OCI-LY1 (cell line): ENCODE results near the gene LMO1.

ENCODE experiments used
- H2AFZ ChIP-seq: fragments of 200-600 bp; sonication (generic), shearing (Covaris generic); 2 replicates; pipeline ENCODE4 v1.6.0; 2014; ENCODE audit warnings: antibody characterized with exemption, mild to moderate bottlenecking, low read length
- H3F3A ChIP-seq: fragments of 200-600 bp; sonication (generic), shearing (Covaris generic); 2 replicates; pipeline ENCODE4 v1.6.0; 2014; ENCODE audit warnings: mild to moderate bottlenecking, antibody characterized with exemption, low read length, moderate library complexity; ENCODE audit not compliant: insufficient read depth
- H3K27ac ChIP-seq: fragments of 200-600 bp; sonication (generic); 2 replicates; pipeline ENCODE4 v1.5.1; 2014; ENCODE audit warnings: low read length, mixed run types, mild to moderate bottlenecking, low read depth; ENCODE audit not compliant: poor library complexity, severe bottlenecking
- H3K27me3 ChIP-seq: fragments of 200-600 bp; sonication (generic); 2 replicates; pipeline ENCODE4 v1.6.0; 2014; ENCODE audit warnings: antibody characterized with exemption, mild to moderate bottlenecking, low read length, moderate library complexity; ENCODE audit not compliant: insufficient read depth
- H3K36me3 ChIP-seq: fragments of 200-600 bp; sonication (generic); 2 replicates; pipeline ENCODE4 v1.6.1; 2014; ENCODE audit warnings: mild to moderate bottlenecking, antibody characterized with exemption, low read length, moderate library complexity, mixed read lengths; ENCODE audit not compliant: insufficient read depth
- H3K4me1 ChIP-seq: fragments of 200-600 bp; sonication (generic); 2 replicates; pipeline ENCODE4 v1.5.1; 2014; ENCODE audit warnings: mild to moderate bottlenecking, low read length, moderate library complexity; ENCODE audit not compliant: insufficient read depth, severe bottlenecking
- H3K4me2 ChIP-seq: fragments of 200-600 bp; sonication (generic), shearing (Covaris generic); 2 replicates; pipeline ENCODE4 v1.6.1; 2014; ENCODE audit warnings: low read length
- H3K4me3 ChIP-seq: fragments of 200-600 bp; sonication (generic); 2 replicates; pipeline ENCODE4 v1.5.1; 2014; ENCODE audit warnings: low read length, low read depth, mild to moderate bottlenecking, mixed read lengths; ENCODE audit not compliant: poor library complexity, severe bottlenecking
- H3K79me2 ChIP-seq: fragments of 200-600 bp; shearing (Covaris generic); 2 replicates; pipeline ENCODE4 v1.6.1; 2016; ENCODE audit warnings: mixed run types, low read length, mixed read lengths; ENCODE audit not compliant: insufficient read depth
- H3K9ac ChIP-seq: fragments of 200-600 bp; sonication (generic), shearing (Covaris generic); 2 replicates; pipeline ENCODE4 v1.6.1; 2014; ENCODE audit warnings: mild to moderate bottlenecking, low read length, mixed read lengths
- H3K9me2 ChIP-seq: fragments of 200-600 bp; sonication (generic), shearing (Covaris generic); 2 replicates; pipeline ENCODE4 v1.6.1; 2014; ENCODE audit warnings: low read depth, mild to moderate bottlenecking, low read length, mixed read lengths
- H3K9me3 ChIP-seq: fragments of 200-600 bp; shearing (Covaris generic); 2 replicates; pipeline ENCODE4 v1.6.1; 2014; ENCODE audit warnings: low read length, mixed read lengths
- H4K20me1 ChIP-seq: fragments of 200-600 bp; sonication (generic), shearing (Covaris generic); 2 replicates; pipeline ENCODE4 v1.6.0; 2016; ENCODE audit warnings: mild to moderate bottlenecking, low read length; ENCODE audit not compliant: insufficient read depth
- CTCF ChIP-seq: fragments of 200-600 bp; sonication (generic), shearing (Covaris generic); IDR thresholded peaks from 2 replicates; pipeline ENCODE4 v1.5.1; 2017; ENCODE audit warnings: mild to moderate bottlenecking, antibody characterized with exemption, low read length, moderate library complexity, mixed read lengths
- EZH2 ChIP-seq: fragments of 200-600 bp; sonication (generic), shearing (Covaris generic); IDR thresholded peaks from 2 replicates; pipeline ENCODE4 v1.8.0; 2017; ENCODE audit warnings: borderline replicate concordance, mixed run types, mild to moderate bottlenecking, antibody characterized with exemption, low read length, moderate library complexity, mixed read lengths

LMO1 gene

GRCh38 chr11:8250981-8251615 lies 12.6 kb downstream of the LMO1 start:
- H3K79me2 ChIP-seq: no peaks in the 10 kb centered on the region
- H3K27me3 ChIP-seq: no peaks in the 10 kb centered on the region
- H3K4me3 ChIP-seq: no peak overlapping the region
- H3K9ac ChIP-seq: no peak overlapping the region
- no peak overlapping the region for H3K4me2 ChIP-seq
- H3F3A ChIP-seq: no peaks in the 10 kb centered on the region
- H3K27ac ChIP-seq: no peak overlapping the region
- no peaks in the 10 kb centered on the region for H3K36me3 ChIP-seq
- no peaks in the 10 kb centered on the region for H4K20me1 ChIP-seq
- no peak overlapping the region for H2AFZ ChIP-seq
- H3K9me2 ChIP-seq: no peaks in the 10 kb centered on the region
- no peaks in the 10 kb centered on the region for H3K9me3 ChIP-seq
- TF ChIP-seq EZH2 (no peak), CTCF (no peak)
- no peaks in the 10 kb centered on the region for H3K4me1 ChIP-seq

GRCh38 chr11:8250434-8250833 lies 13.2 kb downstream of the LMO1 start:
- Histone ChIP-seq H3F3A (no peaks in the 10 kb centered on the region), H3K4me2 (no peak overlapping the region), H3K36me3 (no peaks in the 10 kb centered on the region), H3K79me2 (no peaks in the 10 kb centered on the region), H2AFZ (no peak overlapping the region), H3K9me2 (no peaks in the 10 kb centered on the region), H3K4me1 (no peaks in the 10 kb centered on the region), H3K27me3 (no peaks in the 10 kb centered on the region), H3K27ac (no peak overlapping the region), H3K4me3 (no peak overlapping the region), H3K9ac (no peak overlapping the region), H4K20me1 (no peaks in the 10 kb centered on the region), H3K9me3 (no peaks in the 10 kb centered on the region)
- TF ChIP-seq CTCF (no peak), EZH2 (no peak)

- no peak overlapping the region for H2AFZ ChIP-seq
- no peaks in the 10 kb centered on the region for H3K9me3 ChIP-seq
- no peaks in the 10 kb centered on the region for H4K20me1 ChIP-seq
- H3K4me2 ChIP-seq: no peak overlapping the region
- H3K4me1 ChIP-seq: no peaks in the 10 kb centered on the region
- no peak overlapping the region for H3K27ac ChIP-seq
- H3K4me3 ChIP-seq: no peak overlapping the region
- no peaks in the 10 kb centered on the region for H3K36me3 ChIP-seq
- no peaks in the 10 kb centered on the region for H3K27me3 ChIP-seq
- H3K79me2 ChIP-seq: no peaks in the 10 kb centered on the region
- no peaks in the 10 kb centered on the region for H3K9me2 ChIP-seq
- H3F3A ChIP-seq: no peaks in the 10 kb centered on the region
- H3K9ac ChIP-seq: no peak overlapping the region
- TF ChIP-seq EZH2 (no peak), CTCF (no peak)
Observed at GRCh38 chr11:8249482-8249881, 14.2 kb downstream of the LMO1 start.
